ENCODE measurements around the gene ZDHHC24. TPM values are rescaled to one million over a fixed set of nuclear protein-coding genes. Genes with fewer than 3 reads are reported as not detected.

The ZDHHC24 gene
- total RNA-seq, 2 donors from 2014 or later, result 24.9 to 37.8 TPM

DNA sequence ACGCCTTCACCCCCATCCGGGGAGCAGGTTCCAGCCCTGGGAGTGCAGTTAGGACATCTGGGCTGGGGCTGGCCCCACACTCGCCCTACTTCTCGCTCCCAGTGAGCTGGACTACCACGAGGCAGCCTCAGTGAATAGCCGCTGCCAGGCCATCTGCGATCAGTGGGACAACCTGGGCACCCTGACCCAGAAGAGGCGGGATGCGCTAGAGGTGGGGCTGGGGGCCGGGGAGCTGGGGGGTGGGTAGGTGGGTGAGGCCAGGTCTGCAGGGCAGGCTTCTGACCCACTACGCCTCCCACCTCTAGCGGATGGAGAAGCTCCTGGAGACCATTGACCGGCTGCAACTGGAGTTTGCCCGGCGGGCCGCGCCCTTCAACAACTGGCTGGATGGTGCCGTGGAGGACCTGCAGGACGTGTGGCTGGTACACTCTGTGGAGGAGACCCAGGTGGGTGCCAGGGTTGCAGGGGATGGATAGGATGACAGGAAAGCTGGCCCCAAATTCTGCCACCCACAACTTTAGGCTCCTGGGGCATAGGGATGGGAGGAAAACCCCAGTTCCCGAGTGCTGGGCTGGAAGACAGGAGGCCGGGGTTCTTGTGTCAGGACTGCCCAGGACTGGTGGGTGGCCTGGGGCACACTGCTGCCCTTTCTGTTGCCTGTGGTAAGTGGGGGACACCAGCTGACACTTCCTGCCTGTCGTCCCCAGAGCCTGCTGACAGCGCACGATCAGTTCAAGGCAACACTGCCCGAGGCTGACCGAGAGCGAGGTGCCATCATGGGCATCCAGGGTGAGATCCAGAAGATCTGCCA is 14.2 kb upstream of the ZDHHC24 start:
- H3K4me1 ChIP-seq (replicated peaks), result no peaks in the 10 kb centered on the region
- H3K27ac ChIP-seq, result no peak overlapping the region
- DNase-seq (ENCODE audit: low spot score), result no peak
- no peaks in the 10 kb centered on the region for H3K9me3 ChIP-seq
- WGBS, result 75% methylated on average over 27 of the region's 27 CpGs
- no peak overlapping the region for H3K4me3 ChIP-seq
- intact Hi-C loops (cut with DNase I), result no loop called here
- no peaks in the 10 kb centered on the region for H3K27me3 ChIP-seq (replicated peaks; ENCODE audit: insufficient read depth)
- no peaks in the 10 kb centered on the region for H3K36me3 ChIP-seq
- TF ChIP-seq, protein P1, sequence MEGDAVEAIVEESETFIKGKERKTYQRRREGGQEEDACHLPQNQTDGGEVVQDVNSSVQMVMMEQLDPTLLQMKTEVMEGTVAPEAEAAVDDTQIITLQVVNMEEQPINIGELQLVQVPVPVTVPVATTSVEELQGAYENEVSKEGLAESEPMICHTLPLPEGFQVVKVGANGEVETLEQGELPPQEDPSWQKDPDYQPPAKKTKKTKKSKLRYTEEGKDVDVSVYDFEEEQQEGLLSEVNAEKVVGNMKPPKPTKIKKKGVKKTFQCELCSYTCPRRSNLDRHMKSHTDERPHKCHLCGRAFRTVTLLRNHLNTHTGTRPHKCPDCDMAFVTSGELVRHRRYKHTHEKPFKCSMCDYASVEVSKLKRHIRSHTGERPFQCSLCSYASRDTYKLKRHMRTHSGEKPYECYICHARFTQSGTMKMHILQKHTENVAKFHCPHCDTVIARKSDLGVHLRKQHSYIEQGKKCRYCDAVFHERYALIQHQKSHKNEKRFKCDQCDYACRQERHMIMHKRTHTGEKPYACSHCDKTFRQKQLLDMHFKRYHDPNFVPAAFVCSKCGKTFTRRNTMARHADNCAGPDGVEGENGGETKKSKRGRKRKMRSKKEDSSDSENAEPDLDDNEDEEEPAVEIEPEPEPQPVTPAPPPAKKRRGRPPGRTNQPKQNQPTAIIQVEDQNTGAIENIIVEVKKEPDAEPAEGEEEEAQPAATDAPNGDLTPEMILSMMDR (IDR thresholded peaks at IDR 0.05), result no peak
- no peak for TF ChIP-seq POLR2AphosphoS5 (IDR thresholded peaks at IDR 0.05)
- TF ChIP-seq POLR2A (IDR thresholded peaks at IDR 0.05), result no peak

DNA sequence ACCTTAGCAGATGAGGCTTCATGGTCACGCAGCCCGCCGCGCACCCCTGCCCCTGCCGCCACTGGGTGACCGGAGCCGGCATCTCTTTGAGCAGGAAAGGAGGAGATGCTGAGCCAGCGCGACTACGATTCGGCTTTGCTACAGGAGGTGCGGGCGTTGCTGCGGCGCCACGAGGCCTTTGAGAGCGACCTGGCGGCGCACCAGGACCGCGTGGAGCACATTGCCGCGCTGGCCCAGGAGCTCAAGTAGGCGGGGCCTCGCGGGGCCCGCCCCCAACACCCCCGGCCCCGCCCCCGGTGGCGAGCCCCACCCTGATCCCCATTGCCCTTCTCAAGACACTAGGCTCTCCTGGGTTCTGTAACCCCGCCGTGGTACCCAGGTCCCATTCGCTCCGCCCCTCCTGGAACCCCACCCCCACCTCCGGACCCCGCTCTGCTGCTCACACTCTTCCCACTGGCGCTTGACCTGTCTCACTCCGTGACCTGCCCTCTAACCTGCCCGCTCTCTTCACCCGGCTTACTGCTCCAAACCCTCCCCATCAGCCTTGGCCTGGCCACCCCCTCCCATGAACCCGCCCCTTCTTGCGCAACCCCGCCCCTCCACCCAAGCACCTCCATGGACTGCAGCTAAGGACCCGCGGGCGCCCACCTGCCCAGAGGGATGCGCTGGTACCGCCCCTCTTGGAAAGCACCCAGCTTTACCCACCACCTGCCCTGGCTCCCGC is 13.5 kb upstream of the ZDHHC24 start:
- H3K27me3 ChIP-seq (replicated peaks; ENCODE audit: insufficient read depth), result no peaks in the 10 kb centered on the region
- TF ChIP-seq POLR2AphosphoS5 (IDR thresholded peaks at IDR 0.05) (no peak), POLR2A (IDR thresholded peaks at IDR 0.05) (no peak)
- TF ChIP-seq, protein P1 (IDR thresholded peaks at IDR 0.05), result no peak
- no peaks in the 10 kb centered on the region for H3K36me3 ChIP-seq
- 9% methylated on average over 49 of the region's 50 CpGs for WGBS
- no peaks in the 10 kb centered on the region for H3K4me1 ChIP-seq (replicated peaks)
- H3K27ac ChIP-seq, result no peak overlapping the region
- intact Hi-C loops (cut with DNase I), result no loop called here
- H3K4me3 ChIP-seq, result no peak overlapping the region
- H3K9me3 ChIP-seq, result no peaks in the 10 kb centered on the region
- DNase-seq (ENCODE audit: low spot score), result no peak

DNA sequence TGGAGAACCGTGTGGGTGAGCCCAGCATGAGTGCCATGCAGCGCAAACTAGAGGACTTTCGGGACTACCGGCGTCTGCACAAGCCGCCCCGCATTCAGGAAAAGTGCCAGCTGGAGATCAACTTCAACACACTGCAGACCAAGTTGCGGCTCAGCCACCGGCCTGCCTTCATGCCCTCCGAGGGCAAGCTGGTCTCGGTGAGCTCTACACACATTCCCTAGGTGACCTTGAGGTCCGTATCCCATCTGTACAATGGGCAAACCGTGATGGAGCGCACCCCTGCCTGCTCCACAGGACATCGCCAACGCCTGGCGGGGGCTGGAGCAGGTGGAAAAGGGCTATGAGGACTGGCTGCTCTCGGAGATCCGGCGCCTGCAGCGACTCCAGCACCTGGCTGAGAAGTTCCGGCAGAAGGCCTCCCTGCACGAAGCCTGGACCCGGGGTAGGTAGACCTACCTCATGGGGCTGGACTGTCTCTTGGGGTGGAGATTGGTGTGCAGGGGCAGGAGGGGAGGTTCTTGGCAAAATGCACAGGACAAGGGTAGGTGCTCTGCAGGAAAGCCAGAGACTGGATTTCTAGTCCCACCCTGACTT is 12.0 kb upstream of the ZDHHC24 start:
- no peak for TF ChIP-seq POLR2A (IDR thresholded peaks at IDR 0.05)
- TF ChIP-seq POLR2AphosphoS5 (IDR thresholded peaks at IDR 0.05), result no peak
- TF ChIP-seq, protein P1 (IDR thresholded peaks at IDR 0.05), result no peak
- Histone ChIP-seq H3K27ac (no peak overlapping the region), H3K36me3 (no peaks in the 10 kb centered on the region), H3K9me3 (no peaks in the 10 kb centered on the region), H3K4me3 (no peak overlapping the region), H3K4me1 (replicated peaks) (no peaks in the 10 kb centered on the region), H3K27me3 (replicated peaks; ENCODE audit: insufficient read depth) (no peaks in the 10 kb centered on the region)
- 94% methylated on average over 20 of the region's 24 CpGs for WGBS
- DNase-seq (ENCODE audit: low spot score), result no peak
- intact Hi-C loops (cut with DNase I), result no loop called here

DNA sequence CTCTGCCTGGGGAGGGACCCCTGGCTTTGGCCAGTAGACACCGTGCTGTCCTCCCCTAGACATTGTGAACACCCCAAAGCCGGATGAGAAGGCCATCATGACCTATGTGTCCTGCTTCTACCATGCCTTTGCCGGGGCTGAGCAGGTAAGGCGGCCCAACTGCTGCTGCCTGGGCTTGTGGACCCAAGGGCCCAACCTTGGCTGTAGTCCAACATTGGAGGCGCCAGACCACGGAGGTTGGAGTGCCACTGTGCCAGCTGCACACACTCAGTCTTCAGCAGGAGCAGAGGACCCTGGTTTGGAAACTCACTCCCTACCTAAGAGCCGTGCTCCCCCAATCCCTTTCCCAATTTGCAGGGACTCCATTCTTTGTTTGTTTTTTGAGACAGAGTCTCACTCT is 10.2 kb upstream of the ZDHHC24 start:
- no peaks in the 10 kb centered on the region for H3K27me3 ChIP-seq (replicated peaks; ENCODE audit: insufficient read depth)
- WGBS, result 82% methylated on average over 7 of the region's 7 CpGs
- no peaks in the 10 kb centered on the region for H3K9me3 ChIP-seq
- intact Hi-C loops (cut with DNase I), result no loop called here
- no peaks in the 10 kb centered on the region for H3K4me1 ChIP-seq (replicated peaks)
- TF ChIP-seq, protein P1 (IDR thresholded peaks at IDR 0.05), result no peak
- TF ChIP-seq POLR2A (IDR thresholded peaks at IDR 0.05) (no peak), POLR2AphosphoS5 (IDR thresholded peaks at IDR 0.05) (no peak)
- no peak for DNase-seq (ENCODE audit: low spot score)
- H3K36me3 ChIP-seq, result no peaks in the 10 kb centered on the region
- H3K27ac ChIP-seq, result no peak overlapping the region
- H3K4me3 ChIP-seq, result no peak overlapping the region

Data from prostate gland (tissue), 2 donors.